Brain microvascular endothelial cell (primary cell): ENCODE results near the gene OR6S1.

Experiments used
- DNase-seq: peaks from one replicate; pipeline ENCODE4 v3.0.0-alpha.2; 2020
- H3K27ac ChIP-seq: fragments of 250-450 bp; sonication (Bioruptor Pico); 2 replicates; pipeline ENCODE4 v1.5.1; 2020; ENCODE audit warnings: mild to moderate bottlenecking, moderate library complexity
- H3K27me3 ChIP-seq: fragments of 250-450 bp; sonication (Bioruptor Pico); replicated peaks from 2 replicates; pipeline ENCODE4 v1.5.1; 2020; ENCODE audit warnings: mild to moderate bottlenecking
- H3K36me3 ChIP-seq: fragments of 250-450 bp; sonication (Bioruptor Pico); replicated peaks from 2 replicates; pipeline ENCODE4 v1.5.1; 2020; ENCODE audit warnings: mild to moderate bottlenecking
- H3K4me3 ChIP-seq: 2 replicates; pipeline ENCODE4 v1.5.1; 2011; ENCODE audit warnings: low read depth, mild to moderate bottlenecking, control low read depth, low read length, moderate library complexity
- CTCF ChIP-seq: IDR thresholded peaks from 2 replicates; pipeline ENCODE4 v1.5.1; 2011; ENCODE audit warnings: low read depth, mild to moderate bottlenecking, moderate library complexity, low read length, control low read depth, inconsistent platforms; ENCODE audit errors: missing control alignments
- in situ Hi-C: cut with HindIII; loops from 2 replicates; pipeline ENCODE4 v1.10.0; 2017; ENCODE audit warnings: low sequenced_read_pairs, low pct_ligation_motif_present

Gene OR6S1

GRCh38 chr14:20641591-20641990, at the start of gene OR6S1:
OR6S1 (minus strand) TSS chr14:20641691; CDS start chr14:20641691, 0 bp downstream.
- no peak within 1 kb of the TSS for H3K27ac ChIP-seq
- no peak for TF ChIP-seq CTCF
- no peaks in the 10 kb centered on the region for H3K36me3 ChIP-seq
- peaks cover 2% of the 10 kb centered on the region for H3K27me3 ChIP-seq
- no peak within 1 kb of the TSS for H3K4me3 ChIP-seq
- in situ Hi-C loops: no loop called here
- DNase-seq: no peak

- no peak overlapping the region for H3K27ac ChIP-seq
- in situ Hi-C loops: no loop called here
- TF ChIP-seq CTCF: peak; percentile 78
- no peaks in the 10 kb centered on the region for H3K27me3 ChIP-seq
- DNase-seq: peak; percentile 73
- H3K4me3 ChIP-seq: no peak overlapping the region
- H3K36me3 ChIP-seq: no peaks in the 10 kb centered on the region
Measured at GRCh38 chr14:20690848-20691640, 49.6 kb upstream of the OR6S1 start.

GRCh38 chr14:20688167-20688839, 46.8 kb upstream of the OR6S1 start, which contains the start of gene ANG:
ANG (plus strand) TSS chr14:20688764; CDS start chr14:20693565, 4,801 bp downstream.
- Histone ChIP-seq H3K27ac (no peak within 1 kb of the TSS), H3K4me3 (no peak within 1 kb of the TSS), H3K27me3 (no peaks in the 10 kb centered on the region), H3K36me3 (no peaks in the 10 kb centered on the region)
- no peak for DNase-seq
- no peak for TF ChIP-seq CTCF
- in situ Hi-C loops: no loop called here

GRCh38 chr14:20687362-20688166, 46.1 kb upstream of the OR6S1 start:
- no peaks in the 10 kb centered on the region for H3K36me3 ChIP-seq
- H3K27ac ChIP-seq: no peak overlapping the region
- in situ Hi-C loops: no loop called here
- no peak for TF ChIP-seq CTCF
- H3K4me3 ChIP-seq: no peak overlapping the region
- H3K27me3 ChIP-seq: no peaks in the 10 kb centered on the region
- no peak for DNase-seq

GRCh38 chr14:20686386-20687143, 45.1 kb upstream of the OR6S1 start:
- no peak for DNase-seq
- no peaks in the 10 kb centered on the region for H3K36me3 ChIP-seq
- H3K27me3 ChIP-seq: no peaks in the 10 kb centered on the region
- no peak overlapping the region for H3K27ac ChIP-seq
- no peak overlapping the region for H3K4me3 ChIP-seq
- in situ Hi-C loops: no loop called here
- no peak for TF ChIP-seq CTCF
